ENCODE measurements around the gene TUBD1. TPM values are rescaled to one million over a fixed set of nuclear protein-coding genes. Genes with fewer than 3 reads are reported as not detected.

Gene TUBD1
- total and polyA plus RNA-seq, 2 of the 13 experiments (the other 11 are each of a cell fraction or from before 2014, with no cell fraction given), result 18.2 to 25.9 TPM

DNA sequence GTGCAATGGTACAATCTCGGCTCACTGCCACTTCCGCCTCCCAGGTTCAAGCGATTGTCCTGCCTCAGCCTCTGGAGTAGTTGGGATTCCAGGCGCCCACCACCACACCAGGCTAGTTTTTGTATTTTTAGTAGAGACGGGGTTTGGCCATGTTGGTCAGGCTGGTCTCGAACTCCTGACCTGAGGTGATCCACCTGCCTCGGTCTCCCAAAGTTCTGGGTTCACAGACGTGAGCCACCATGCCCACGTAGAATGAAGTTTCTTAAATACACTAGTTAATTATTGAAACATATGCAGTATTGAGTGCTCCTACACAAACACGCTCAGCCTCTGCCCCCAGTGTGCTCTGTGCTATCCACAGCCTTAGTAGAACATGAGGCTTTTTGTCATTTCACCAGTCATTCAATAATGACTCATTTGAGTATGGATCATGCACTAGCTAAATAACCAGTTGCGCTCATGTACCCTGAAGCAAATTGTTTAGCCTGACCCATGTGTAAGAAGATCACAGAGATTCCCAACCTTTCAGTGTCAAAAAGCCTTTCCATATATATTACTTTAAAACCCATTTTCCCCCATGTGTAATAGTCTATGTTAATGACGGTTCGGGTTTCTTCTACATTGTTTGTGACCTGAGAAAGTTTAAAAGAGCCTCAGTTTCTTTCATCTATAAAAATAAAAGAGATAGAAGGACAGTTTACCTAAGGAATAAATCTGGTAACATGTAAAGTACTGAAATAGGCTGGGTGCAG is 49.7 kb downstream of the TUBD1 start (continued):
- TF ChIP-seq ZNF713 (CRISPR knock-in tag; IDR thresholded peaks at IDR 0.05) (peak; percentile 87; the same call in 1 of the 2 replicates), SAP130 (CRISPR knock-in tag; IDR thresholded peaks at IDR 0.05; ENCODE audit: low read depth) (peak; percentile 68), XRCC5 (optimal IDR thresholded peaks at IDR 0.05; ENCODE audit: low read length) (no peak), ARNTL (CRISPR knock-in tag; IDR thresholded peaks at IDR 0.05) (0 out of 2 replicates have a peak, but pooled peaks have one; percentile 16), BHLHE40 (IDR thresholded peaks at IDR 0.05; ENCODE audit: low read length) (no peak), ZNF720 (CRISPR knock-in tag; IDR thresholded peaks at IDR 0.05) (no peak), HMGA1 (CRISPR knock-in tag; conservative IDR thresholded peaks at IDR 0.05) (no peak), ZNF101 (CRISPR knock-in tag; IDR thresholded peaks at IDR 0.05; ENCODE audit: borderline replicate concordance, low read depth) (peak; percentile 17; the same call in 1 of the 2 replicates), RBM39 (IDR thresholded peaks at IDR 0.05; ENCODE audit: low read depth, low read length, poor library complexity, severe bottlenecking) (no peak), ZNF501 (CRISPR knock-in tag; IDR thresholded peaks at IDR 0.05) (no peak), SRF (IDR thresholded peaks at IDR 0.05; ENCODE audit: low read depth, low read length) (no peak), ZNF616 (CRISPR knock-in tag; IDR thresholded peaks at IDR 0.05; ENCODE audit: low read depth) (peak; percentile 85; the same call in 1 of the 2 replicates), NFE2L1 (CRISPR knock-in tag; IDR thresholded peaks at IDR 0.05; ENCODE audit: borderline replicate concordance) (no peak), ZNF674 (CRISPR knock-in tag; IDR thresholded peaks at IDR 0.05; ENCODE audit: low read depth) (no peak), HDAC1 (CRISPR knock-in tag; IDR thresholded peaks at IDR 0.05) (no peak), SUZ12 (IDR thresholded peaks at IDR 0.05; ENCODE audit: low read depth, low read length) (no peak)
- TF ChIP-seq, protein P1, sequence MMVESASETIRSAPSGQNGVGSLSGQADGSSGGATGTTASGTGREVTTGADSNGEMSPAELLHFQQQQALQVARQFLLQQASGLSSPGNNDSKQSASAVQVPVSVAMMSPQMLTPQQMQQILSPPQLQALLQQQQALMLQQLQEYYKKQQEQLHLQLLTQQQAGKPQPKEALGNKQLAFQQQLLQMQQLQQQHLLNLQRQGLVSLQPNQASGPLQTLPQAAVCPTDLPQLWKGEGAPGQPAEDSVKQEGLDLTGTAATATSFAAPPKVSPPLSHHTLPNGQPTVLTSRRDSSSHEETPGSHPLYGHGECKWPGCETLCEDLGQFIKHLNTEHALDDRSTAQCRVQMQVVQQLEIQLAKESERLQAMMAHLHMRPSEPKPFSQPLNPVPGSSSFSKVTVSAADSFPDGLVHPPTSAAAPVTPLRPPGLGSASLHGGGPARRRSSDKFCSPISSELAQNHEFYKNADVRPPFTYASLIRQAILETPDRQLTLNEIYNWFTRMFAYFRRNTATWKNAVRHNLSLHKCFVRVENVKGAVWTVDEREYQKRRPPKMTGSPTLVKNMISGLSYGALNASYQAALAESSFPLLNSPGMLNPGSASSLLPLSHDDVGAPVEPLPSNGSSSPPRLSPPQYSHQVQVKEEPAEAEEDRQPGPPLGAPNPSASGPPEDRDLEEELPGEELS (CRISPR knock-in tag; IDR thresholded peaks at IDR 0.05), result peak; percentile 47; the same call in 1 of the 2 replicates
- TF ChIP-seq, protein P2, sequence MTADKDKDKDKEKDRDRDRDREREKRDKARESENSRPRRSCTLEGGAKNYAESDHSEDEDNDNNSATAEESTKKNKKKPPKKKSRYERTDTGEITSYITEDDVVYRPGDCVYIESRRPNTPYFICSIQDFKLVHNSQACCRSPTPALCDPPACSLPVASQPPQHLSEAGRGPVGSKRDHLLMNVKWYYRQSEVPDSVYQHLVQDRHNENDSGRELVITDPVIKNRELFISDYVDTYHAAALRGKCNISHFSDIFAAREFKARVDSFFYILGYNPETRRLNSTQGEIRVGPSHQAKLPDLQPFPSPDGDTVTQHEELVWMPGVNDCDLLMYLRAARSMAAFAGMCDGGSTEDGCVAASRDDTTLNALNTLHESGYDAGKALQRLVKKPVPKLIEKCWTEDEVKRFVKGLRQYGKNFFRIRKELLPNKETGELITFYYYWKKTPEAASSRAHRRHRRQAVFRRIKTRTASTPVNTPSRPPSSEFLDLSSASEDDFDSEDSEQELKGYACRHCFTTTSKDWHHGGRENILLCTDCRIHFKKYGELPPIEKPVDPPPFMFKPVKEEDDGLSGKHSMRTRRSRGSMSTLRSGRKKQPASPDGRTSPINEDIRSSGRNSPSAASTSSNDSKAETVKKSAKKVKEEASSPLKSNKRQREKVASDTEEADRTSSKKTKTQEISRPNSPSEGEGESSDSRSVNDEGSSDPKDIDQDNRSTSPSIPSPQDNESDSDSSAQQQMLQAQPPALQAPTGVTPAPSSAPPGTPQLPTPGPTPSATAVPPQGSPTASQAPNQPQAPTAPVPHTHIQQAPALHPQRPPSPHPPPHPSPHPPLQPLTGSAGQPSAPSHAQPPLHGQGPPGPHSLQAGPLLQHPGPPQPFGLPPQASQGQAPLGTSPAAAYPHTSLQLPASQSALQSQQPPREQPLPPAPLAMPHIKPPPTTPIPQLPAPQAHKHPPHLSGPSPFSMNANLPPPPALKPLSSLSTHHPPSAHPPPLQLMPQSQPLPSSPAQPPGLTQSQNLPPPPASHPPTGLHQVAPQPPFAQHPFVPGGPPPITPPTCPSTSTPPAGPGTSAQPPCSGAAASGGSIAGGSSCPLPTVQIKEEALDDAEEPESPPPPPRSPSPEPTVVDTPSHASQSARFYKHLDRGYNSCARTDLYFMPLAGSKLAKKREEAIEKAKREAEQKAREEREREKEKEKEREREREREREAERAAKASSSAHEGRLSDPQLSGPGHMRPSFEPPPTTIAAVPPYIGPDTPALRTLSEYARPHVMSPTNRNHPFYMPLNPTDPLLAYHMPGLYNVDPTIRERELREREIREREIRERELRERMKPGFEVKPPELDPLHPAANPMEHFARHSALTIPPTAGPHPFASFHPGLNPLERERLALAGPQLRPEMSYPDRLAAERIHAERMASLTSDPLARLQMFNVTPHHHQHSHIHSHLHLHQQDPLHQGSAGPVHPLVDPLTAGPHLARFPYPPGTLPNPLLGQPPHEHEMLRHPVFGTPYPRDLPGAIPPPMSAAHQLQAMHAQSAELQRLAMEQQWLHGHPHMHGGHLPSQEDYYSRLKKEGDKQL (CRISPR knock-in tag; IDR thresholded peaks at IDR 0.05; ENCODE audit: low read depth), result 0 out of 2 replicates have a peak, but pooled peaks have one; percentile 43
- TF ChIP-seq, protein P3, sequence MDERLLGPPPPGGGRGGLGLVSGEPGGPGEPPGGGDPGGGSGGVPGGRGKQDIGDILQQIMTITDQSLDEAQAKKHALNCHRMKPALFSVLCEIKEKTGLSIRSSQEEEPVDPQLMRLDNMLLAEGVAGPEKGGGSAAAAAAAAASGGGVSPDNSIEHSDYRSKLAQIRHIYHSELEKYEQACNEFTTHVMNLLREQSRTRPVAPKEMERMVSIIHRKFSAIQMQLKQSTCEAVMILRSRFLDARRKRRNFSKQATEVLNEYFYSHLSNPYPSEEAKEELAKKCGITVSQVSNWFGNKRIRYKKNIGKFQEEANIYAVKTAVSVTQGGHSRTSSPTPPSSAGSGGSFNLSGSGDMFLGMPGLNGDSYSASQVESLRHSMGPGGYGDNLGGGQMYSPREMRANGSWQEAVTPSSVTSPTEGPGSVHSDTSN (CRISPR knock-in tag; IDR thresholded peaks at IDR 0.05), result no peak
- TF ChIP-seq, protein P4, sequence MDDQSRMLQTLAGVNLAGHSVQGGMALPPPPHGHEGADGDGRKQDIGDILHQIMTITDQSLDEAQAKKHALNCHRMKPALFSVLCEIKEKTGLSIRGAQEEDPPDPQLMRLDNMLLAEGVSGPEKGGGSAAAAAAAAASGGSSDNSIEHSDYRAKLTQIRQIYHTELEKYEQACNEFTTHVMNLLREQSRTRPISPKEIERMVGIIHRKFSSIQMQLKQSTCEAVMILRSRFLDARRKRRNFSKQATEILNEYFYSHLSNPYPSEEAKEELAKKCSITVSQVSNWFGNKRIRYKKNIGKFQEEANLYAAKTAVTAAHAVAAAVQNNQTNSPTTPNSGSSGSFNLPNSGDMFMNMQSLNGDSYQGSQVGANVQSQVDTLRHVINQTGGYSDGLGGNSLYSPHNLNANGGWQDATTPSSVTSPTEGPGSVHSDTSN (CRISPR knock-in tag; IDR thresholded peaks at IDR 0.05; ENCODE audit: borderline replicate concordance), result no peak; the same call in none of the 2 replicates
